ENCODE results near the gene CLCN3. TPM values are rescaled to one million over a fixed set of nuclear protein-coding genes. Genes with fewer than 3 reads are reported as not detected.
A peak's percentile ranks its signal among the peaks of the same experiment; 100 is the strongest.

Gene CLCN3
- total and polyA plus RNA-seq, 9 of the 15 experiments (the other 6 are each of a cell fraction or from before 2014, with no cell fraction given) = 12.7 to 60.6 (median 38.5) TPM

DNA sequence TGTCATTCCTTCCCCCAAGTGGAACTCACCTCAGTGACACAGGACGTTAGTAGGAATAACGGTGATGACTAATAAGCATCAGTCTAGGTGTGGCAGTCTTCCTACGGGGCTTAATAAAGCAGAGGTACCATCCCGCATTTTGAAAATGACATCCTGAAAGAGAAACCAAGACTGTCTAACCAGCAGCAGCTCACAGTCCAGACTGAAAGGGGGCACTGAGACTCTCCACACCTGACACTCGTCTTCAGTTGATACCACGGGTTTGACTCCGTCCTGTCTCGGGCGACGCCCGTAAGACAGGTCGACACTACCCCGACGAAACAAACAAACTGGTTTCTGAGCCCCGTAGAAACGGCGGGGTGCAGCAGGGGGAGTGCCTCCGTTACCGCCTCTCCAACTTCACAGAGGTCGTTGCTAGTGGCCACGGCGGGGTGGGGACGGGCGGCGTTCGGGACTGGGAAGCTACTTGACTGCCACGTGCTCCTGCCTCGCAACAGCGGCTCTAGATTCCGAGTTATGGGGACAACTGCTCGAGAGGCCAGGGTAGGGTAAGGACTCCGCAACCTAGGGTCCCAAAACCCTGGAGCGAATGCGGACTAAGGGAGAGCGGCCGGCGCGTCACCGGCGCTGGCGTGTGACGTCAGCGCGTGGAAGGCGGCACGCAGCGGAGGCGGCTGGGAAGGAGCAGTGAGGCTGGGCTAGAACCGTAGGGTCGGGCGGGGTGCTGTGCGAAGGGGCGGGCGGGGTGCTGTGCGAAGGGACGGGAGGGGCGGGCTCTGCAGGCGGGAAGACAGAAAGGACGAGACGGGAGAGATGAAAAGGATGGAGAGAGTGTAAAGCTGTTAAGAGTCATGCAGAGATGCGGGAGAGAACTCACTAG lies 8.1 kb upstream of the CLCN3 start, which contains the start of gene NEK1 (continued):
- no peak for TF ChIP-seq MAFK (IDR thresholded peaks at IDR 0.05; ENCODE audit: low read length)
- TF ChIP-seq DACH1 (IDR thresholded peaks at IDR 0.05; ENCODE audit: partially characterized antibody) = no peak
- TF ChIP-seq RUNX1 (IDR thresholded peaks at IDR 0.05; ENCODE audit: low read depth) = no peak
- TF ChIP-seq KAT2B (IDR thresholded peaks at IDR 0.05; ENCODE audit: low read depth, low read length) = no peak
- TF ChIP-seq, protein P1, sequence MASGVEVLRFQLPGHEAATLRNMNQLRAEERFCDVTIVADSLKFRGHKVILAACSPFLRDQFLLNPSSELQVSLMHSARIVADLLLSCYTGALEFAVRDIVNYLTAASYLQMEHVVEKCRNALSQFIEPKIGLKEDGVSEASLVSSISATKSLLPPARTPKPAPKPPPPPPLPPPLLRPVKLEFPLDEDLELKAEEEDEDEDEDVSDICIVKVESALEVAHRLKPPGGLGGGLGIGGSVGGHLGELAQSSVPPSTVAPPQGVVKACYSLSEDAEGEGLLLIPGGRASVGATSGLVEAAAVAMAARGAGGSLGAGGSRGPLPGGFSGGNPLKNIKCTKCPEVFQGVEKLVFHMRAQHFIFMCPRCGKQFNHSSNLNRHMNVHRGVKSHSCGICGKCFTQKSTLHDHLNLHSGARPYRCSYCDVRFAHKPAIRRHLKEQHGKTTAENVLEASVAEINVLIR (CRISPR knock-in tag; IDR thresholded peaks at IDR 0.05) = peak; percentile 89
- TF ChIP-seq ATF7 (IDR thresholded peaks at IDR 0.05) = peak; percentile 93
- no peak for TF ChIP-seq ZNF274 (IDR thresholded peaks at IDR 0.05; ENCODE audit: borderline replicate concordance, low read depth, low read length)
- no peak for TF ChIP-seq XRCC4 (IDR thresholded peaks at IDR 0.05; ENCODE audit: extremely low read depth, insufficient read depth, insufficient read length)
- TF ChIP-seq, protein P2, sequence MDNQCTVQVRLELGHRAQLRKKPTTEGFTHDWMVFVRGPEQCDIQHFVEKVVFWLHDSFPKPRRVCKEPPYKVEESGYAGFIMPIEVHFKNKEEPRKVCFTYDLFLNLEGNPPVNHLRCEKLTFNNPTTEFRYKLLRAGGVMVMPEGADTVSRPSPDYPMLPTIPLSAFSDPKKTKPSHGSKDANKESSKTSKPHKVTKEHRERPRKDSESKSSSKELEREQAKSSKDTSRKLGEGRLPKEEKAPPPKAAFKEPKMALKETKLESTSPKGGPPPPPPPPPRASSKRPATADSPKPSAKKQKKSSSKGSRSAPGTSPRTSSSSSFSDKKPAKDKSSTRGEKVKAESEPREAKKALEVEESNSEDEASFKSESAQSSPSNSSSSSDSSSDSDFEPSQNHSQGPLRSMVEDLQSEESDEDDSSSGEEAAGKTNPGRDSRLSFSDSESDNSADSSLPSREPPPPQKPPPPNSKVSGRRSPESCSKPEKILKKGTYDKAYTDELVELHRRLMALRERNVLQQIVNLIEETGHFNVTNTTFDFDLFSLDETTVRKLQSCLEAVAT (IDR thresholded peaks at IDR 0.05) = no peak; a peak in 1 of 4 replicates
- no peak for TF ChIP-seq HDGF (IDR thresholded peaks at IDR 0.05)
- TF ChIP-seq, protein P3, sequence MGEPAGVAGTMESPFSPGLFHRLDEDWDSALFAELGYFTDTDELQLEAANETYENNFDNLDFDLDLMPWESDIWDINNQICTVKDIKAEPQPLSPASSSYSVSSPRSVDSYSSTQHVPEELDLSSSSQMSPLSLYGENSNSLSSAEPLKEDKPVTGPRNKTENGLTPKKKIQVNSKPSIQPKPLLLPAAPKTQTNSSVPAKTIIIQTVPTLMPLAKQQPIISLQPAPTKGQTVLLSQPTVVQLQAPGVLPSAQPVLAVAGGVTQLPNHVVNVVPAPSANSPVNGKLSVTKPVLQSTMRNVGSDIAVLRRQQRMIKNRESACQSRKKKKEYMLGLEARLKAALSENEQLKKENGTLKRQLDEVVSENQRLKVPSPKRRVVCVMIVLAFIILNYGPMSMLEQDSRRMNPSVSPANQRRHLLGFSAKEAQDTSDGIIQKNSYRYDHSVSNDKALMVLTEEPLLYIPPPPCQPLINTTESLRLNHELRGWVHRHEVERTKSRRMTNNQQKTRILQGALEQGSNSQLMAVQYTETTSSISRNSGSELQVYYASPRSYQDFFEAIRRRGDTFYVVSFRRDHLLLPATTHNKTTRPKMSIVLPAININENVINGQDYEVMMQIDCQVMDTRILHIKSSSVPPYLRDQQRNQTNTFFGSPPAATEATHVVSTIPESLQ (CRISPR knock-in tag; IDR thresholded peaks at IDR 0.05) = no peak
- no peak for TF ChIP-seq MAFF (IDR thresholded peaks at IDR 0.05; ENCODE audit: low read length)
- TF ChIP-seq ASH1L (IDR thresholded peaks at IDR 0.05; ENCODE audit: borderline replicate concordance, low read depth, partially characterized antibody) = no peak
- TF ChIP-seq NR2C1 (IDR thresholded peaks at IDR 0.05) = peak; percentile 38; the same call in 1 of the 2 replicates
- TF ChIP-seq NR2C1 (tag; IDR thresholded peaks at IDR 0.05) = 0 out of 2 replicates have a peak, but pooled peaks have one; percentile 21
- no peak for TF ChIP-seq SRF (CRISPR knock-in tag; IDR thresholded peaks at IDR 0.05)
- TF ChIP-seq ZNF764 (CRISPR knock-in tag; IDR thresholded peaks at IDR 0.05; ENCODE audit: low read depth) = no peak
- TF ChIP-seq NCOR1 (IDR thresholded peaks at IDR 0.05) = no peak
- TF ChIP-seq, protein P4, sequence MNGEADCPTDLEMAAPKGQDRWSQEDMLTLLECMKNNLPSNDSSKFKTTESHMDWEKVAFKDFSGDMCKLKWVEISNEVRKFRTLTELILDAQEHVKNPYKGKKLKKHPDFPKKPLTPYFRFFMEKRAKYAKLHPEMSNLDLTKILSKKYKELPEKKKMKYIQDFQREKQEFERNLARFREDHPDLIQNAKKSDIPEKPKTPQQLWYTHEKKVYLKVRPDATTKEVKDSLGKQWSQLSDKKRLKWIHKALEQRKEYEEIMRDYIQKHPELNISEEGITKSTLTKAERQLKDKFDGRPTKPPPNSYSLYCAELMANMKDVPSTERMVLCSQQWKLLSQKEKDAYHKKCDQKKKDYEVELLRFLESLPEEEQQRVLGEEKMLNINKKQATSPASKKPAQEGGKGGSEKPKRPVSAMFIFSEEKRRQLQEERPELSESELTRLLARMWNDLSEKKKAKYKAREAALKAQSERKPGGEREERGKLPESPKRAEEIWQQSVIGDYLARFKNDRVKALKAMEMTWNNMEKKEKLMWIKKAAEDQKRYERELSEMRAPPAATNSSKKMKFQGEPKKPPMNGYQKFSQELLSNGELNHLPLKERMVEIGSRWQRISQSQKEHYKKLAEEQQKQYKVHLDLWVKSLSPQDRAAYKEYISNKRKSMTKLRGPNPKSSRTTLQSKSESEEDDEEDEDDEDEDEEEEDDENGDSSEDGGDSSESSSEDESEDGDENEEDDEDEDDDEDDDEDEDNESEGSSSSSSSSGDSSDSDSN (IDR thresholded peaks at IDR 0.05; ENCODE audit: borderline replicate concordance in 1 of 2, low read depth in 2 of 2, low read length in 2 of 2) = 0 out of 4 replicates have a peak, but pooled peaks have one; percentile 32 to 48
- TF ChIP-seq ZNF436 (CRISPR knock-in tag; IDR thresholded peaks at IDR 0.05) = no peak
- no peak for TF ChIP-seq SRSF7 (optimal IDR thresholded peaks at IDR 0.05; ENCODE audit: low read depth, low read length)
- TF ChIP-seq EWSR1 (IDR thresholded peaks at IDR 0.05; ENCODE audit: borderline replicate concordance, low read depth, partially characterized antibody) = no peak

All from K562 (cell line).